ENCODE measurements around the gene PLEKHA7. TPM values are rescaled to one million over a fixed set of nuclear protein-coding genes. Genes with fewer than 3 reads are reported as not detected.
"Not testable (repeated sequence)": the region's sequence is repeated elsewhere in the genome, so short reads cannot be mapped to it uniquely, and the experiment has no call there.

Gene PLEKHA7
- total RNA-seq, 2 experiments from 2014 or later, result 2.3 to 3.4 TPM

DNA sequence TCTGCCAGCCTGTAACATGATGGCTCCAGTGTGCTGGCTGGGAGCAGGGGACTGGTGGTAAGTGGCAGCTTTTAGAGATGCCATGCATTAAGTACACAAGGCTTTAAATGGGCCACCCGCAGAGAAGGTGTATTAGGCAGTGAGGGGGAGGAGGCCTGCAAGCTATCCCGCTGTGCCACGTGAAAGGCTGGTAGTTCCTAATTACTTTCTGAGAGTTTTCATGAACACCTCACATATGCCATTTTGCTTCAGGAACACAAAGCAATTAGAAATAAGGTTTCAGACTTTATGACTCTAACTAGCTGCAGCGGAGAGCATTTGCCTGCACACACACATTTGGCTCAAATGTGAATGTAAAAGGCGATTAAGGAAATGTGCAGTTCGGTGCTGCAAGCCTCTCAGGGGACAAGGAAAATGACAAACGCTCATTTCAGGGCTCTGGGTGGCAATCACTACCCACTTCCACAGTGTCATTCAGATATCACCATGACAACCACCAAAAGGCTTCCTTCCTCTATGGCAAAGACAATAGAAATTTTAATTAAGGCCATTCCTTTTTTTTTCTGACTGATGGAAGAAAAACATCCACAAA lies 116.6 kb downstream of the PLEKHA7 start:
- peaks cover 8% of the 10 kb centered on the region for H3K4me1 Mint-ChIP-seq
- H3K9me3 Mint-ChIP-seq, result no peaks in the 10 kb centered on the region
- DNase-seq, result no peak
- H3K36me3 Mint-ChIP-seq (ENCODE audit: low read depth), result no peaks in the 10 kb centered on the region
- H3K27ac Mint-ChIP-seq, result no peak overlapping the region
- ChIA-PET POLR2A (no interaction called here), CTCF (no interaction called here)
- H3K4me3 Mint-ChIP-seq, result no peak overlapping the region
- no peaks in the 10 kb centered on the region for H3K27me3 Mint-ChIP-seq

DNA sequence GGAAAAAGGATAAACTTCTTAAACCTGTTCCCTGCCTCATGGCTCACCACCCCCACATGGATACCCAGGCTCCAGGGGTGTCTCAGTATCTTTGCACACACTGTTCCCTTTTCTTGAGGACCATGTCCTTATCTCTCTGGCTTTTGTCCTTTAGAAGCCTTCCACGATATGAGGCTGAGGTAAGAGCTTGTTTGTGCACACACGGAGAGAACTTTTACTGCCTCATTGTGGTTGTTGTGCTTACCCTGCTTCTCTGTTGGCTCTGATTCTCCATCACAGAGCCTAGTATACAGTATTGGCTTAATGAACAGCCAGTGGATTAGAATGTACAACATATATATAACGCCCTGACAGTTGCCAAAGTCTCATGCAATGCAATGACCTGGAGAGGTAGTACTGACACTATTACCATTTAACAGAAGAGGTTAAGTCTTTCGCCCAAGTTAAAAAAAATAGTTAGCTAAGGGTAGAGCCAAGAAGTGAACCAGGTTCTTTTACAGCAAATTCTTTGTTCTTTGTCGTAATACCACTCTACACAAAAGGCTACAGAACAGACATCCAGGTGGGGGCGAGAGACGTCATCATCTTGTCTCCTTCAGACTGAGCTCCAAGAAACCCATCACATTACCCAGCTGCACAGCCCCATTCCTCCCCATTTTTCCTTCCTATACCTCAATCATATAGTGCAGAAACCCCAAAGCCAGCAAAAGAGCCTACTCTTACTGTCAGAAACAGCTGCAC lies 117.3 kb downstream of the PLEKHA7 start:
- POLR2A ChIA-PET, result no interaction called here
- Mint-ChIP-seq H3K27me3 (no peaks in the 10 kb centered on the region), H3K9me3 (no peaks in the 10 kb centered on the region), H3K4me3 (no peak overlapping the region), H3K36me3 (ENCODE audit: low read depth) (no peaks in the 10 kb centered on the region), H3K27ac (no peak overlapping the region), H3K4me1 (peaks cover 2% of the 10 kb centered on the region)
- CTCF ChIA-PET, result no interaction called here
- DNase-seq, result no peak

DNA sequence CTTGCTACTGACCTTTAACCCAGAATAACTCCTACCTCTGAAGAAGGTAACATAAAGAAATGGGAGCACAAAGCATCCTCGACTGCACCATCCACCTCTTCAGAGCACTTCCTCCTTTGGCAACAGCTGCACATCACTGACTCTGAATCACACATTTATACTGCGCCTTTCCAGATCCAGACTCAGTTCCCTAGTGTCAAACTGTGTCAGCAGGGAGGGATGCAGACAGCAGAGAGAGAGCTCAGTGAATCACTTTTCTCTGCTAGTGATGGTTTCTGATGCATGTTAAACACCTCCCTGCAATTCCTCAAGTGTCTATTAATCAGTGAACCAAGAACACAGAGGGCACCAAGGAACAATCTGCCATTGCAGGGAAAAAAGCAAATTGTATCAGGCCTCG lies 118.9 kb downstream of the PLEKHA7 start:
- DNase-seq, result no peak
- no peak overlapping the region for H3K27ac Mint-ChIP-seq
- H3K4me3 Mint-ChIP-seq, result no peak overlapping the region
- POLR2A ChIA-PET, result no interaction called here
- H3K4me1 Mint-ChIP-seq, result peaks cover under 1% of the 10 kb centered on the region
- peaks cover under 1% of the 10 kb centered on the region for H3K9me3 Mint-ChIP-seq
- H3K36me3 Mint-ChIP-seq (ENCODE audit: low read depth), result no peaks in the 10 kb centered on the region
- H3K27me3 Mint-ChIP-seq, result no peaks in the 10 kb centered on the region
- CTCF ChIA-PET, result no interaction called here

DNA sequence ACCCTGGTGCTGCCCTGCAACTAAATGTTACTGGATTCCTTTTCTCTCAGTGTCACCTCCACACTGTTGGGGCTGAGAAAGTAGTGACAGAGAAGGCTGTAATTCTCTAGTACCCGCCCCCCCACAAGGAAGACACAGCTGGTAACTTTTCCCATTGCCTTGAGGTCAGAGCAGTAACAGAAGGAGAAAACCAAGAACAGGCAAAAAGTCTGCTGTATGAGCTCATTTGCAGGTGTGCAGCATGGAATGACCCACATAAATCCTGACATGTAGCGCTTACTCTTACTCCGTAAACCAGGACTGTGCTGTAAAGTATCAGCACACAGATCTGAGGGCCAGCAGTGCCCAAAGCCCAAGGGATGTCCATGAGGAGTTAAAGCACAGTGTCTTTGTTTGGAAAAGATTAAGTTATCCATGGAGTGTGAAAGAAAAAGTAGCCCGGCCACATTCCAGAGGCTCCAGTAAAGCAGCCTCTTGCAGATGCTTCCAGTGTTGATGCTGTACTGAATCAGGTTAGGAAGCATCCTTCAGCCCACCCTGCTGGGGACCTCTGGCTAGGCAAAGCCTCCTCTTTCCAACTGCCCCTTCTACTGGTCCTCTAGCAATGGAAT lies 120.7 kb downstream of the PLEKHA7 start:
- Mint-ChIP-seq H3K4me3 (no peak overlapping the region), H3K36me3 (ENCODE audit: low read depth) (no peaks in the 10 kb centered on the region), H3K27me3 (no peaks in the 10 kb centered on the region), H3K27ac (no peak overlapping the region), H3K4me1 (peaks cover 2% of the 10 kb centered on the region), H3K9me3 (peaks cover 8% of the 10 kb centered on the region)
- ChIA-PET POLR2A (no interaction called here), CTCF (no interaction called here)
- DNase-seq, result no peak

DNA sequence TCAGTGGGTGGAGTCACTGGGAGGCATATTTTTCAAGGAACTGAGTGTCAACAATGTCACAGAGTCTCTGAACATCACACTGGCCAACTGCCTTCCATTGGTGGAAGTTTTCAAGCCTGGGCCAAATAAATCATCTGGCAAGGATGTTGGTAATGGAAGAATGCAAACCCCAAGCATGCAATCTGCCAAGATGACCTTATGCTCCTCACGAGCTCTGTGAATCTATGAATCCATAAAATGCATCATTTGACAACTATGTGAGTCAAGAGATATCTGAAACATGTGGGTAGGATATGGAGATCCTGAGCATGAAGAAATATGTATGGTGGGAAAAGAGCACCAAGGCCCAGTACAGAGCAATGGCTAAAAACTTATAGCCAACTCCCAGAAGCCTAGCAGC lies 122.2 kb downstream of the PLEKHA7 start:
- POLR2A ChIA-PET, result no interaction called here
- no peak overlapping the region for H3K27ac Mint-ChIP-seq
- CTCF ChIA-PET, result no interaction called here
- H3K9me3 Mint-ChIP-seq, result peaks cover 8% of the 10 kb centered on the region
- no peak for DNase-seq
- no peak overlapping the region for H3K4me3 Mint-ChIP-seq
- H3K27me3 Mint-ChIP-seq, result no peaks in the 10 kb centered on the region
- H3K4me1 Mint-ChIP-seq, result peaks cover 2% of the 10 kb centered on the region
- no peaks in the 10 kb centered on the region for H3K36me3 Mint-ChIP-seq (ENCODE audit: low read depth)

DNA sequence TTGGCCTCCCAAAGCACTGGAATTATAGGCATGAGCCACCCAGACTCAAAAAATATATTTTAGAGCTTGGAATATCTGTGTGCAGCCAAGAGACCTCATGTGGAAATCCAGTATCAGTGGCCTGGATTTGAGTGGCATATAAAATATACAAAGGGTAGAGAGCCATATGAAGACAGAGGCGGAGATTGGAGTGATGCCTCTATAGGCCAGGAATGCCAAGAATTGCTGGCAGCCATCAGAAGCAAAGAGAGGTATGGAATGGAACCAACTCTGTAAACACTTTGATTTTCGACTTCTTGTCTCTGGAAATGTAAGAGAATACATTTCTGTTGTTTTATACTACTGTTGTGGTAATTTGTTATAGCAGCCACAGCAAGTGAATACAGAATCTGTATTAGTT lies 123.0 kb downstream of the PLEKHA7 start:
- no peaks in the 10 kb centered on the region for H3K36me3 Mint-ChIP-seq (ENCODE audit: low read depth)
- no peak for DNase-seq
- H3K27me3 Mint-ChIP-seq, result no peaks in the 10 kb centered on the region
- ChIA-PET POLR2A (no interaction called here), CTCF (no interaction called here)
- no peak overlapping the region for H3K27ac Mint-ChIP-seq
- no peak overlapping the region for H3K4me3 Mint-ChIP-seq
- H3K4me1 Mint-ChIP-seq, result peaks cover 2% of the 10 kb centered on the region
- peaks cover 8% of the 10 kb centered on the region for H3K9me3 Mint-ChIP-seq

DNA sequence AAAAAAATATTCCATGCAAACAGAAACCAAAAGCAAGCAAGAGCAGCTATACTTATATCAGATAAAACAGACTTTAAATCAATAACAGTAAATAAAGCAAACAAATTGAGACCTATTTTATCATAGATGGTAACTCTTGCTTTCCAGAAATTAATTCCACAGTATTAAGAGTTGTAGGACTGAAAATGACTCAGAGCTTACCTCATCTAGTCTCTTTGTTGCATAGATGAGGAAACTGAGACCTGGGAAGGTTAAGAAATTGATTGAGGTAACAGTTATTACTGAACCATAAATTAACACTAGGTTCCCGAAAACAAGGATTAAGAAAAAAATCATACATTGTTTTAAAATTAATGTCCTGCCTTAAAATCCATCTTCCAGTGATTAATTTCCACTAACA lies 123.8 kb downstream of the PLEKHA7 start:
- DNase-seq, result no peak
- ChIA-PET CTCF (no interaction called here), POLR2A (no interaction called here)
- H3K27me3 Mint-ChIP-seq, result no peaks in the 10 kb centered on the region
- no peak overlapping the region for H3K27ac Mint-ChIP-seq
- H3K4me1 Mint-ChIP-seq, result peaks cover 2% of the 10 kb centered on the region
- H3K36me3 Mint-ChIP-seq (ENCODE audit: low read depth), result no peaks in the 10 kb centered on the region
- peaks cover 8% of the 10 kb centered on the region for H3K9me3 Mint-ChIP-seq
- H3K4me3 Mint-ChIP-seq, result no peak overlapping the region

DNA sequence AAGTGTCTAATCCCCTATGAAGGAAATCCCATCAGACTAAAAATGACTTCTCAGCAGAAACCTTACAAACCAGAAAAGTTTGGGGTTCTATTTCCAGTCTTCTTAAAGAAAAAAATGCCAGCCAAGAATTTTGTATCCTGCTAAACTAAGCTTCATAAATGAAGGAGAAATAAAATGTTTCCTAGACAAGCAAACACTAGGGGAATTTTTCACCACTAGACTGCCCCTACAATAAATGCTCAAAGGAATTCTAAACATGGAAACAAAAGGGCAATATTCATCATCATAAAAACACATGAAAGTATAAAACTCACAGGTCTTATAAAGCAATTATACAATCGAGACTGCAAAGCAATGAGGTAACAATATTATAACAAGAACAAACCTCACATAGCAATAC lies 124.3 kb downstream of the PLEKHA7 start:
- CTCF ChIA-PET, result interaction anchor here (0.8 kb wide), 1 partner anchor 9 kb away, joined by 3 read pairs; no protein-coding TSS in a partner anchor

DNA sequence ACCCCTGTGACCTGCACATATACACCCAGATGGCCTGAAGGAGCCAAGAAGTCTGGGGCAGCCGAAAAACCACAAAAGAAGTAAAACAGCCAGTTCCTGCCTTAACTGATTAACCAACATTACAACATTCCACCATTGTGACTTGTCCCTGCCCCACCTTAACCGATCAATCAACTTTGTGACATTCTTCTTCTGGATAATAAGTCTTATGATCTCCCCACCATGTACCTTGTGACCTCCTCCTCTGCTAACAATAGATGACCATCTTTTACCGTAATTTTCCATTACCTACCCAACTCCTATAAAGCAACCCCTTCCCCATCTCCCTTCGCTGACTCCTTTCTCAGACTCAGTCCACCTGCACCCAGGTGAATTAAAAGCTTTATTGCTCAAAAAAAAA lies 125.2 kb downstream of the PLEKHA7 start:
- H3K9me3 Mint-ChIP-seq; H3K27me3 Mint-ChIP-seq; POLR2A ChIA-PET; H3K4me3 Mint-ChIP-seq; H3K36me3 Mint-ChIP-seq (ENCODE audit: low read depth); DNase-seq; H3K27ac Mint-ChIP-seq; H3K4me1 Mint-ChIP-seq: not testable (repeated sequence)
- CTCF ChIA-PET, result interaction anchor here (0.8 kb wide), 1 partner anchor 8 kb away, joined by 3 read pairs; no protein-coding TSS in a partner anchor

More for the DNA sequence above, 124.3 kb downstream of the PLEKHA7 start:
- Mint-ChIP-seq H3K36me3 (ENCODE audit: low read depth) (no peaks in the 10 kb centered on the region), H3K9me3 (peaks cover 8% of the 10 kb centered on the region), H3K4me3 (no peak overlapping the region), H3K4me1 (peaks cover 2% of the 10 kb centered on the region), H3K27me3 (no peaks in the 10 kb centered on the region), H3K27ac (no peak overlapping the region)
- POLR2A ChIA-PET, result no interaction called here
- no peak for DNase-seq

DNA sequence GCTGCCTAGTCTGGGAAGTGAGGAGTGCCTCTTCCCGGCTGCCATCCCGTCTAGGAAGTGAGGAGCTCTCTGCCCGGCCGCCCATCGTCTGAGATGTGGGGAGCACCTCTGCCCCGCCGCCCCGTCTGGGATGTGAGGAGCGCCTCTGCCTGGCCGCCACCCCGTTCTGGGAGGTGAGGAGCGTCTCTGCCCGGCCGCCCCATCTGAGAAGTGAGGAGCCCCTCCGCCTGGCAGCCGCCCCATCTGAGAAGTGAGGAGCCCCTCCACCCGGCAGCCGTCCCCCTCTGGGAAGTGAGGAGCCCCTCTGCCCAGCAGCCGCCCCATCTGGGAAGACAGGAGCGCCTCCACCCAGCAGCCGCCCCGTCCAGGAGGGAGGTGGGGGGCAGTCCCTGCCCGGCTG lies 126.3 kb downstream of the PLEKHA7 start:
- H3K27me3 Mint-ChIP-seq, DNase-seq, CTCF ChIA-PET: not testable (repeated sequence)

DNA sequence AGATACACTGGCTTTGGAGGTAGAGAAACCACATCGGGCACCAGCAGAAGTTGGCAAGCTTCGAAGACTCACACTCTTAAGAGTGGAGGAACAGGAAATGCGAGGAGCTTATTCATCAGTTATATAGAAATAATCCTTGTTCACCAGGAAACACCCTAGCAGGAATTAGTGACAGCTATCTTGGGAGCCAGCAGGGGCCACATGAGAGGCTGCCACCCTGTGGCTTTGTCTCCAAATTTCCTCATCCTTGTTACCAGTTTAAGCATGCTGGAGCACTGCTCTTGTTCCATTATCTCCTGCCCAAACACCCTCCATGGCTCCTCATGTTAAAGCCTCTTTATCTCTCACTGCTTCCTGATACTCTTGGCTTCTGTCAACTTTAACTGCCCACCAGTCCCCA lies 131.0 kb downstream of the PLEKHA7 start:
- ChIA-PET CTCF (no interaction called here), POLR2A (no interaction called here)
- Mint-ChIP-seq H3K4me1 (no peaks in the 10 kb centered on the region), H3K27ac (no peak overlapping the region), H3K27me3 (no peaks in the 10 kb centered on the region), H3K9me3 (no peaks in the 10 kb centered on the region), H3K4me3 (no peak overlapping the region), H3K36me3 (ENCODE audit: low read depth) (no peaks in the 10 kb centered on the region)
- no peak for DNase-seq

More for the DNA sequence above, 126.3 kb downstream of the PLEKHA7 start:
- H3K27ac Mint-ChIP-seq; H3K4me1 Mint-ChIP-seq; H3K36me3 Mint-ChIP-seq (ENCODE audit: low read depth); H3K4me3 Mint-ChIP-seq; POLR2A ChIA-PET; H3K9me3 Mint-ChIP-seq: not testable (repeated sequence)

DNA sequence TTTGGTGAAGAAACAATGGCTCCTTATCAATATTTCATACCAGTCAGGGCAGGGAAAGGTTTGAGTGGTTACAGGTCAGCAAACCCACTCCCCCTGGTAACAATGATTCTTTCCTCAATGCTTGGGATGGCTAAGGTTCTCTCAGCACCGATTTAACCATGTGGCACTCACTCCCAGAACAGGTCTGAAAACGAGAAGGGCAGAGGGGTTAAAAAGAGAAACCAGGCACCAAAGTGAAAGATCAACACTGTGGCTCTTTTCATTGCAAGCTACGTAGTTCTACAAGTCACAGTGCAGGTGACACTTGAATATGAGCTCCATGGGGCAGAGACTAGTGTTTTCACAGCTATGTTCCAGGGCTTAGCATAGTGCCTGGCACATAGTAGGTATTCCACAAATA lies 132.4 kb downstream of the PLEKHA7 start:
- ChIA-PET POLR2A (no interaction called here), CTCF (interaction anchor here (1.2 kb wide), 1 partner anchor 8 kb away, joined by 3 read pairs; no protein-coding TSS in a partner anchor)
- H3K4me1 Mint-ChIP-seq, result no peaks in the 10 kb centered on the region
- H3K36me3 Mint-ChIP-seq (ENCODE audit: low read depth), result no peaks in the 10 kb centered on the region
- no peak for DNase-seq
- H3K27me3 Mint-ChIP-seq, result no peaks in the 10 kb centered on the region
- no peaks in the 10 kb centered on the region for H3K9me3 Mint-ChIP-seq
- no peak overlapping the region for H3K27ac Mint-ChIP-seq
- no peak overlapping the region for H3K4me3 Mint-ChIP-seq

DNA sequence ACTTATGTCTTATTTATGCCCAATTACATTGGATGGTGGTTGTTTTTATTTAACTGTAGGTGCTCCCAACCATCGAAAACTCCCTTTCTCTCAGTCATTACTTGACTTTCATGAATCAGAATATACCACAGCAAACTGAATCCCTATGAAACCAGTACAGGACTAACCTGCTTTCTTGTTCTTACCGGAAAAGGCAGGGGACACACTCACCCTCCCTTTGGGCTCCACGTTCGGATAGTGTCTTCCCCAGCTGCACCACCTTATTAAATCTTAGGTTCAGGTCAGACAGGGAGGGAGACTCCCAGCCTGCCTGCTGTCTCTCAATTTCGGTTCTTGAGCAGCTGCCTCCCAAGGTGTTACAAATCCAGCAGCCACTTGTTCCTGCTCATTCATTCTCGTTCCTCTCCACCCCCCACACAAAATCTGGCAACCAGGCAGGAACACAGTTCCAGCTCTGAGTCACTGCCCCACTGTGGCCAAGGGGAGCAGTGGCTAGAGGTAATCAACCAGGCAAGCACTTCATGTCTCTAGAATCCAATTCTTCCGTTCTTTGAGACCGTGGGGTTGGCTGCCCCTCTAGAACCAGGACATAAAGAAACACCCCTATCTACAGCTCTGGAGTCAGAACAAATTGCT lies 133.0 kb downstream of the PLEKHA7 start:
- H3K27me3 Mint-ChIP-seq, result no peaks in the 10 kb centered on the region
- POLR2A ChIA-PET, result no interaction called here
- DNase-seq, result no peak
- no peaks in the 10 kb centered on the region for H3K9me3 Mint-ChIP-seq
- CTCF ChIA-PET, result interaction anchor here (1.2 kb wide), 1 partner anchor 8 kb away, joined by 3 read pairs; no protein-coding TSS in a partner anchor
- no peak overlapping the region for H3K27ac Mint-ChIP-seq
- no peaks in the 10 kb centered on the region for H3K36me3 Mint-ChIP-seq (ENCODE audit: low read depth)
- no peaks in the 10 kb centered on the region for H3K4me1 Mint-ChIP-seq
- H3K4me3 Mint-ChIP-seq, result no peak overlapping the region
